ENCODE measurements around the gene IST1.

The IST1 gene

DNA sequence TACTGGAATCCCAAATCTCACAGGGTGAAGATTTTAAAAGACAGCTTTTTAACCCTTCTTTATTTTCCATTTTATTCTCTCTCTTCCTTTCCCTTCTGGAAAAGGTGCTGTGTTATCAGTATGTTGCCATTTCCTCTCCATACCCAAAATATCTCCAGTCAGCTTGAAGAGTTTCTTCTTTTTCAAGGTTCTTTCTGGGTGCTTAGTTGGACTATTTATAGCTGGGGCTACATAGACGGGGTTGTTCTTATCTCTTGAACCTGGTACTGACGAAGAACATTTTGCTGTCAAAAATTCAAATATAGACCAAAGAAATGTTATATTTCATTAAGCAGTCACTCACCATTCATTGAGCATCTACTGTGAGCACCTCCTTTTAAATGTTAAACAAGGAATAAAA, 48.6 kb downstream of the IST1 start:
- CTCF ChIA-PET = interaction anchor here (1.0 to 1.5 kb wide), 2 partner anchors 24 to 531 kb away, joined by 3 read pairs; no protein-coding TSS in a partner anchor
- POLR2A ChIA-PET = interaction anchor here (0.6 kb wide), 1 partner anchor 184 kb away, joined by 5 read pairs; no protein-coding TSS in a partner anchor
- TF ChIP-seq, protein P1, sequence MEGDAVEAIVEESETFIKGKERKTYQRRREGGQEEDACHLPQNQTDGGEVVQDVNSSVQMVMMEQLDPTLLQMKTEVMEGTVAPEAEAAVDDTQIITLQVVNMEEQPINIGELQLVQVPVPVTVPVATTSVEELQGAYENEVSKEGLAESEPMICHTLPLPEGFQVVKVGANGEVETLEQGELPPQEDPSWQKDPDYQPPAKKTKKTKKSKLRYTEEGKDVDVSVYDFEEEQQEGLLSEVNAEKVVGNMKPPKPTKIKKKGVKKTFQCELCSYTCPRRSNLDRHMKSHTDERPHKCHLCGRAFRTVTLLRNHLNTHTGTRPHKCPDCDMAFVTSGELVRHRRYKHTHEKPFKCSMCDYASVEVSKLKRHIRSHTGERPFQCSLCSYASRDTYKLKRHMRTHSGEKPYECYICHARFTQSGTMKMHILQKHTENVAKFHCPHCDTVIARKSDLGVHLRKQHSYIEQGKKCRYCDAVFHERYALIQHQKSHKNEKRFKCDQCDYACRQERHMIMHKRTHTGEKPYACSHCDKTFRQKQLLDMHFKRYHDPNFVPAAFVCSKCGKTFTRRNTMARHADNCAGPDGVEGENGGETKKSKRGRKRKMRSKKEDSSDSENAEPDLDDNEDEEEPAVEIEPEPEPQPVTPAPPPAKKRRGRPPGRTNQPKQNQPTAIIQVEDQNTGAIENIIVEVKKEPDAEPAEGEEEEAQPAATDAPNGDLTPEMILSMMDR (IDR thresholded peaks at IDR 0.05; ENCODE audit: control extremely low read depth, extremely low read depth, low read depth, missing control alignments) = no peak
- DNase-seq (ENCODE audit: extremely low spot score) = no peak

DNA sequence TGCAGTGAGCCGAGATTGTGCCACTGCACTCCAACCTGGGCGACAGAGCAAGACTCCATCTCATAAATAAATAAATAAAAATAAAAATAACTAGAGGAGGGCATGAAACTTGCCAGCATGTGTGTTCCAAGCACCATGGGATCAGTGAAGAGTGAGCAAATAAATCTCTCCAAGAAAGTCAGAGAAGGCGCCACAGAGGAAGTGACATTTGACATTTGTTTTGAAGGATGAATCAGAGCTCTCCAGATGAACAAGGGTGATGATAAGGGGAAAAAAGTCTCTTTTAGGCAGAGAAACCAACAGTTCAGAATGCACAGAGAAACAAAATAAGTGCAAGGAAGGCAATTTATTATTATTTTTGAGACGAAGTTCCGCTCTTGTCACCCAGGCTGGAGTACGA, 50.3 kb downstream of the IST1 start:
- ChIA-PET CTCF (no interaction called here), POLR2A (no interaction called here)
- DNase-seq (ENCODE audit: extremely low spot score) = no peak
- TF ChIP-seq, protein P1 (IDR thresholded peaks at IDR 0.05; ENCODE audit: control extremely low read depth, extremely low read depth, low read depth, missing control alignments) = no peak

DNA sequence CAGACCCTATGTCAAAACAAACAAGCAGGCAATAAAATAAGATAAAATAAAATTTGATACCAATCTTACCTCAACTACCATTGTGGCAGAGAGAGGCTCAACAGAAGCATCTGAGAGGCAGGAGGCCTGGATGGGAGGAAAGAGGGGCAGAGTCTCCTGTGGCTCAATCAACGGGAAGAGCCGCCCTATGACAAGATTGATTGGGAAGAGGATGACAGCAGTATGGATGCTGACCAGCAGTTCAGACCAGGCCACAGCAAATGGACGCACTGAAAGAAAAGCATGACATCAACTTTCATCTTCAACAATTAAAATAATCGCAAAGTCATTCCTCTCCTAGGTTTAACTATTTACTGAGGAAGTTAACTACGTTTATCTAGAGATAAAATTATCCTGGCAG, 57.5 kb downstream of the IST1 start:
- CTCF ChIA-PET = no interaction called here
- POLR2A ChIA-PET = no interaction called here
- TF ChIP-seq, protein P1 (IDR thresholded peaks at IDR 0.05; ENCODE audit: control extremely low read depth, extremely low read depth, low read depth, missing control alignments) = no peak
- DNase-seq (ENCODE audit: extremely low spot score) = no peak

DNA sequence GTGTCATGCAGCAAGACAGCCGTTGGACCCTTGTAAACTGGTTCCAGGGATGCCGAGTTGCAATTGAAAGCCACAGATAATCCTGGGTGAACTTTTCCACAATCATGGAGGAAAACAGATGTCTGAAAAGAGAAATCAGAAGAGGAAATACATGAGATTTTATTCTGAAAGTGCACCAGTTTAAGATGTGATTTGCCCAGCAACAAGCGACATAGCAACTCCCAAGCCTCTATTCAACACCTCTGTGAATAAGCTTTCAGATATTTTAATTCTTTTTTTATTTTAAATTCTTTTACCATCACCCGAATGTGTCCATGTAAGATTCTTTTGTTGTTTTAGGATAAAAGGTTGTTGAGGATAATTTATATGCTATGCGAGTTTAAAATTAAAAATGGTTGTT, 58.8 kb downstream of the IST1 start:
- TF ChIP-seq, protein P1 (IDR thresholded peaks at IDR 0.05; ENCODE audit: control extremely low read depth, extremely low read depth, low read depth, missing control alignments) = no peak
- POLR2A ChIA-PET = no interaction called here
- CTCF ChIA-PET = interaction anchor here (1.1 kb wide), 2 partner anchors 9 to 344 kb away, joined by 3 read pairs; no protein-coding TSS in a partner anchor
- no peak for DNase-seq (ENCODE audit: extremely low spot score)

DNA sequence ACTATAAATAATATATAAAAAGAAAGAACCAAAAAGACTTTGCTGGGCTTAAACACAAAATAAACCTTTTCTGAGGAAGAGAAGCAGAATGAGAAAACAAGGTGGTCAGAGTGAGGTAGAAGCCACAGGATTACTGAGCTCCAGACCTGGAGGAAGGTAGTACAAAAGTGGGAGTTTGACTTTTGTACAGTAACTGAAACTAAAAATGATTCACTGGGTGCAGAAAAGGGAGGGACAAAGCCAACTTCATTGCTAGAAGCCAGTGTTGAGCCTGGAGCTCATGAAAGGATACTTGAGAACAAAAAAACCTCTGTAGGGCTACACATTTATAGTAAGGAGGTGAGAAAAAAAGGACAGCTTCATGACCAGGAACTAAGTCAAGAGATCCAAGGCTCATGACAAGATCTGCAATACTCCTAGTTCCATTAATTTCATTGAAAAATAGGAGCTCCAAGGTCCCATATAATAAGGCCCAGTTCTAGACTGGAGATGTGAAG, 59.4 kb downstream of the IST1 start:
- TF ChIP-seq, protein P1 (IDR thresholded peaks at IDR 0.05; ENCODE audit: control extremely low read depth, extremely low read depth, low read depth, missing control alignments) = no peak
- CTCF ChIA-PET = interaction anchor here (1.1 kb wide), 2 partner anchors 9 to 344 kb away, joined by 3 read pairs; no protein-coding TSS in a partner anchor
- no peak for DNase-seq (ENCODE audit: extremely low spot score)
- POLR2A ChIA-PET = interaction anchor here (0.6 kb wide), 1 partner anchor 54 kb away, joined by 3 read pairs; no protein-coding TSS in a partner anchor

DNA sequence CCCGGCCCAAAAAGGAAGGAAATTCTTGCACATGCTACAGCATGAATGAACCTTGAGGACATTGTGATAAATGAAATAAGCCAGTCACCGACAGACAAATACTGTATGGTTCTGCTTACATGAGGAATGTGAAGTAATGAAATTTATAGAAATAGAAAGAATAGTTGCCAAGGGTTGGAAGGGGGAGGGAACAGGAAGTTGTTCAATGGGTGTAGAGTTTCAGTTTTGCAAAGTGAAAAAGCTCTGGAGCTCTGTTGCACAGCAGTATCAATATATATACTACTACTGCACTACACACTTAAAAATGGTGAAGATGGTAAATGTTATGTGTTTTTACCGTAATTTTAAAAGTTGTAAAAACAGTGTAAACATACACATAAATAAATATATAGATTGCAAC, 61.2 kb downstream of the IST1 start:
- ChIA-PET CTCF (interaction anchor here (1.2 to 1.8 kb wide), 3 partner anchors 20 to 72 kb away, joined by 3 to 4 read pairs (median 3); partner anchors contain the start of gene ZNF821), POLR2A (no interaction called here)
- TF ChIP-seq, protein P1 (IDR thresholded peaks at IDR 0.05; ENCODE audit: control extremely low read depth, extremely low read depth, low read depth, missing control alignments) = no peak
- no peak for DNase-seq (ENCODE audit: extremely low spot score)

All from GM10248 (cell line).